HG02981 (cell line): ENCODE results near the gene INTS13.
"Not testable (repeated sequence)": the region's sequence is repeated elsewhere in the genome, so short reads cannot be mapped to it uniquely, and the experiment has no call there.

Experiments
- ATAC-seq: cut with Tn5 transposase; IDR thresholded peaks from one replicate; pipeline ENCODE4 v1.9.1; 2021; ENCODE audit warnings: mild to moderate bottlenecking, moderate library complexity; ENCODE audit not compliant: unreplicated experiment

INTS13 gene

GRCh38 chr12:26936559-26937442, 980 bp downstream of the INTS13 start:
- no peak for ATAC-seq

- no peak for ATAC-seq
Observed at GRCh38 chr12:26935636-26936378, 2.0 kb downstream of the INTS13 start.

GRCh38 chr12:26929590-26929989, 8.2 kb downstream of the INTS13 start:
- no peak for ATAC-seq

GRCh38 chr12:26928661-26929060, 9.1 kb downstream of the INTS13 start:
- ATAC-seq = no peak

- ATAC-seq = no peak
Observed at GRCh38 chr12:26921886-26922285, 15.9 kb downstream of the INTS13 start.

GRCh38 chr12:26919216-26919555, 18.6 kb downstream of the INTS13 start:
- no peak for ATAC-seq

- no peak for ATAC-seq
Observed at GRCh38 chr12:26918321-26919215, 19.2 kb downstream of the INTS13 start.

GRCh38 chr12:26906704-26907103, 31.1 kb downstream of the INTS13 start:
- no peak for ATAC-seq

GRCh38 chr12:26906024-26906423, 31.8 kb downstream of the INTS13 start:
- no peak for ATAC-seq

GRCh38 chr12:26903396-26903795, 34.4 kb downstream of the INTS13 start:
- not testable (repeated sequence) for ATAC-seq

GRCh38 chr12:26896913-26897312, 40.9 kb downstream of the INTS13 start:
- ATAC-seq = no peak

- ATAC-seq = no peak
Observed at GRCh38 chr12:26895672-26896071, 42.1 kb downstream of the INTS13 start.

- ATAC-seq = no peak
Observed at GRCh38 chr12:26891704-26892103, 46.1 kb downstream of the INTS13 start.

GRCh38 chr12:26890784-26891183, 47.0 kb downstream of the INTS13 start:
- ATAC-seq = no peak

GRCh38 chr12:26884765-26885576, 52.8 kb downstream of the INTS13 start:
- ATAC-seq = peak; percentile 73

- ATAC-seq = no peak
Observed at GRCh38 chr12:26880625-26881024, 57.2 kb downstream of the INTS13 start.

GRCh38 chr12:26878661-26879119, 59.1 kb downstream of the INTS13 start:
- ATAC-seq = peak; percentile 64

GRCh38 chr12:26874501-26875296, 63.1 kb downstream of the INTS13 start:
- ATAC-seq = peak; percentile 61

- ATAC-seq = no peak
Observed at GRCh38 chr12:26872625-26873024, 65.2 kb downstream of the INTS13 start.
